H1 (cell line): ENCODE data around the gene CMC4.

Source experiments
- CREB1 ChIP-seq: IDR thresholded peaks from 2 replicates; pipeline ENCODE4 v1.6.1; 2012; ENCODE audit warnings: inconsistent platforms
- CTCF ChIP-seq, 3 experiments: IDR thresholded peaks; 1 replicate in 2 of 3; 2 replicates in 1 of 3; pipeline versions ENCODE4 v1.5.1 to v1.6.1; 2011; ENCODE audit warnings: low read length in 3 of 3, mild to moderate bottlenecking in 3 of 3, inconsistent platforms in 2 of 3, low read depth in 1 of 3, moderate library complexity in 1 of 3; ENCODE audit not compliant: insufficient read depth in 1 of 3; ENCODE audit errors: control extremely low read depth in 1 of 3
- GABPA ChIP-seq: IDR thresholded peaks from 2 replicates; pipeline ENCODE4 v1.6.1; 2011; ENCODE audit warnings: mild to moderate bottlenecking, low read length, moderate library complexity, borderline replicate concordance; ENCODE audit not compliant: insufficient read depth
- RBBP5 ChIP-seq: IDR thresholded peaks from 2 replicates; pipeline ENCODE4 v1.7.1; 2012; ENCODE audit warnings: low read depth, mild to moderate bottlenecking, inconsistent platforms, low read length, moderate library complexity, borderline replicate concordance
- RFX5 ChIP-seq: IDR thresholded peaks from 2 replicates; pipeline ENCODE4 v1.6.1; 2011; ENCODE audit warnings: low read depth, low read length, improper control_type of control experiment, borderline replicate concordance
- TAF7 ChIP-seq: optimal IDR thresholded peaks from 2 replicates; pipeline ENCODE3; 2011; ENCODE audit warnings: low read depth, mild to moderate bottlenecking, inconsistent platforms, low read length, moderate library complexity, borderline replicate concordance

- TF ChIP-seq GABPA, result no peak
- no peak for TF ChIP-seq RFX5
- TF ChIP-seq CTCF (IDR thresholded peaks at IDR 0.05; ENCODE audit: control extremely low read depth in 1 of 3, insufficient read depth in 1 of 3, low read depth in 1 of 3, low read length in 3 of 3), result no peak
- TF ChIP-seq TAF7, result no peak
- no peak for TF ChIP-seq RBBP5
- no peak for TF ChIP-seq CREB1
Measured at GRCh38 chrX:155105919-155106318, 35.0 kb upstream of the CMC4 start.
